Tibial nerve (tissue), 4 donors: ENCODE results near the gene CAPN12. TPM values are rescaled to one million over a fixed set of nuclear protein-coding genes. Genes with fewer than 3 reads are reported as not detected.
A peak's percentile ranks its signal among the peaks of the same experiment; 100 is the strongest.
"Not testable (repeated sequence)": the region's sequence is repeated elsewhere in the genome, so short reads cannot be mapped to it uniquely, and the experiment has no call there.

Experiments used
- DNase-seq, 2 donors: peaks; one replicate each; pipeline ENCODE4 v3.0.0-alpha.2; 2019; ENCODE audit warnings: low spot score in 2 of 2
- H3K27ac ChIP-seq, 4 donors: fragments of 200-600 bp; sonication (generic) in 3 of 4; one replicate each; pipeline ENCODE4 v1.5.1; 2017 to 2019; ENCODE audit warnings: mild to moderate bottlenecking in 1 of 4
- H3K27me3 ChIP-seq, 2 donors: fragments of 200-600 bp; sonication (generic) in 1 of 2; one replicate each; pipeline versions ENCODE4 v1.5.1 to v1.6.0; 2017 to 2019
- H3K36me3 ChIP-seq, 3 donors: fragments of 200-600 bp; sonication (generic); one replicate each; pipeline ENCODE4 v1.5.1; 2018 to 2019
- H3K4me1 ChIP-seq, 4 donors: fragments of 200-600 bp; sonication (generic) in 3 of 4; one replicate each; pipeline ENCODE4 v1.5.1; 2017 to 2019
- H3K4me3 ChIP-seq, 4 donors: fragments of 200-600 bp; sonication (generic) in 3 of 4; one replicate each; pipeline ENCODE4 v1.5.1; 2017 to 2019; ENCODE audit warnings: mild to moderate bottlenecking in 1 of 4, moderate library complexity in 1 of 4
- H3K9me3 ChIP-seq, 4 donors: fragments of 200-600 bp; sonication (generic) in 3 of 4; one replicate each; pipeline ENCODE4 v1.5.1; 2017 to 2019
- CTCF ChIP-seq, 5 experiments: fragments of 200-600 bp in 3 of 5; fragments of 450-650 bp in 2 of 5; sonication (generic) in 3 of 5; IDR thresholded peaks; one replicate each; pipeline ENCODE4 v1.5.1; 2016 to 2019; ENCODE audit warnings: antibody characterized with exemption in 5 of 5, mild to moderate bottlenecking in 3 of 5, moderate library complexity in 2 of 5
- EP300 ChIP-seq, 2 donors: sonication (generic); formaldehyde crosslinking; IDR thresholded peaks; one replicate each; pipeline ENCODE4 v1.6.1; 2017; ENCODE audit warnings: antibody characterized with exemption in 2 of 2, mild to moderate bottlenecking in 1 of 2
- POLR2A ChIP-seq, 2 donors: fragments of 450-650 bp; IDR thresholded peaks; one replicate each; pipeline ENCODE4 v1.6.1; 2017; ENCODE audit warnings: antibody characterized with exemption in 2 of 2, mild to moderate bottlenecking in 2 of 2, moderate library complexity in 2 of 2
- whole genome bisulfite sequencing, 2 donors: methylation state at CpG; one replicate each; pipeline ENCODE4 v1.1.5; 2018; 5-methylcytosine and 5-hydroxymethylcytosine counted together
- total RNA-seq, 4 donors: library from RNA; depleted of rRNA; stranded (reverse); fragments of >200 nt; gene quantifications; one replicate each; pipeline ENCODE4 v1.1.0, GENCODE V29; 2016

The CAPN12 gene
- total RNA-seq, 4 donors from 2014 or later = 3.5 to 5.7 (median 4.8) TPM

GRCh38 chr19:38781058-38781457 lies 36.8 kb upstream of the CAPN12 start:
- Histone ChIP-seq H3K4me1 (no peaks in the 10 kb centered on the region), H3K27ac (no peak overlapping the region), H3K4me3 (no peak overlapping the region), H3K9me3 (no peaks in the 10 kb centered on the region), H3K36me3 (no peaks in the 10 kb centered on the region), H3K27me3 (no peaks in the 10 kb centered on the region)
- DNase-seq = no peak
- no peak for TF ChIP-seq CTCF (IDR thresholded peaks at IDR 0.05)
- TF ChIP-seq EP300 (IDR thresholded peaks at IDR 0.05) = no peak
- no peak for TF ChIP-seq POLR2A (IDR thresholded peaks at IDR 0.05)
- WGBS, 2 donors = 75 to 77% methylated on average over 7 of the region's 7 CpGs

GRCh38 chr19:38780443-38780842 lies 36.2 kb upstream of the CAPN12 start:
- H3K9me3 ChIP-seq = no peaks in the 10 kb centered on the region
- DNase-seq = no peak
- no peaks in the 10 kb centered on the region for H3K4me1 ChIP-seq
- H3K27me3 ChIP-seq = no peaks in the 10 kb centered on the region
- H3K4me3 ChIP-seq = no peak overlapping the region
- TF ChIP-seq CTCF (IDR thresholded peaks at IDR 0.05) = no peak
- TF ChIP-seq EP300 (IDR thresholded peaks at IDR 0.05) = no peak
- no peak for TF ChIP-seq POLR2A (IDR thresholded peaks at IDR 0.05)
- no peak overlapping the region for H3K27ac ChIP-seq
- 86 to 88% methylated on average over 7 of the region's 7 CpGs for WGBS, 2 donors
- H3K36me3 ChIP-seq = no peaks in the 10 kb centered on the region

- H3K27me3 ChIP-seq = no peaks in the 10 kb centered on the region
- no peak overlapping the region for H3K4me3 ChIP-seq
- H3K36me3 ChIP-seq = no peaks in the 10 kb centered on the region
- no peak for TF ChIP-seq EP300 (IDR thresholded peaks at IDR 0.05)
- no peak for TF ChIP-seq CTCF (IDR thresholded peaks at IDR 0.05)
- TF ChIP-seq POLR2A (IDR thresholded peaks at IDR 0.05) = no peak
- H3K4me1 ChIP-seq = no peaks in the 10 kb centered on the region
- DNase-seq = no peak
- H3K9me3 ChIP-seq = no peaks in the 10 kb centered on the region
- H3K27ac ChIP-seq = no peak overlapping the region
- whole genome bisulfite sequencing, 2 donors = 64 to 66% methylated on average over 7 of the region's 7 CpGs
These were observed 34.5 kb upstream of the CAPN12 start for GRCh38 chr19:38778733-38779132.

- WGBS, 2 donors = 80 to 84% methylated on average over 13 of the region's 13 CpGs
- DNase-seq = no peak
- TF ChIP-seq EP300 (IDR thresholded peaks at IDR 0.05) (no peak), POLR2A (IDR thresholded peaks at IDR 0.05) (no peak), CTCF (IDR thresholded peaks at IDR 0.05) (no peak)
- H3K4me3 ChIP-seq = no peak overlapping the region
- no peaks in the 10 kb centered on the region for H3K27me3 ChIP-seq
- H3K9me3 ChIP-seq = no peaks in the 10 kb centered on the region
- peaks cover 0 to 9% (median 1%) of the 10 kb centered on the region in 4 donors for H3K4me1 ChIP-seq
- no peaks in the 10 kb centered on the region for H3K36me3 ChIP-seq
- H3K27ac ChIP-seq = no peak overlapping the region
These were observed 30.1 kb upstream of the CAPN12 start for GRCh38 chr19:38774181-38774950.

GRCh38 chr19:38773469-38774177 lies 29.3 kb upstream of the CAPN12 start, which contains the start of gene LGALS7:
LGALS7 (minus strand) TSS chr19:38773517; CDS start chr19:38773492, 25 bp downstream.
- DNase-seq = no peak
- Histone ChIP-seq H3K27ac (no peak within 1 kb of the TSS), H3K4me3 (no peak within 1 kb of the TSS), H3K36me3 (no peaks in the 10 kb centered on the region), H3K9me3 (no peaks in the 10 kb centered on the region), H3K4me1 (peaks cover 0 to 9% (median 1%) of the 10 kb centered on the region in 4 donors), H3K27me3 (no peaks in the 10 kb centered on the region)
- 75 to 82% methylated on average over 5 to 7 of the region's 14 CpGs for WGBS, 2 donors
- TF ChIP-seq CTCF (IDR thresholded peaks at IDR 0.05) = no peak

GRCh38 chr19:38771569-38771968 lies 27.3 kb upstream of the CAPN12 start:
- WGBS, 2 donors = no CpG with 5 or more reads among the region's 30 CpGs
- H3K36me3 ChIP-seq, H3K27me3 ChIP-seq, H3K9me3 ChIP-seq, H3K4me3 ChIP-seq, H3K27ac ChIP-seq, H3K4me1 ChIP-seq, DNase-seq: not testable (repeated sequence)

- not testable (repeated sequence) for H3K4me1 ChIP-seq, H3K36me3 ChIP-seq, H3K9me3 ChIP-seq, H3K27me3 ChIP-seq, H3K27ac ChIP-seq, DNase-seq
- no CpG with 5 or more reads among the region's 22 CpGs for WGBS, 2 donors
- H3K4me3 ChIP-seq = peak overlapping the region in 1 of 4 donors; percentile 25
These were observed 26.6 kb upstream of the CAPN12 start for GRCh38 chr19:38770949-38771275.
